HG02623 (cell line): ENCODE measurements around the gene MCL1.

Source experiments
- ATAC-seq: cut with Tn5 transposase; IDR thresholded peaks from one replicate; pipeline ENCODE4 v1.9.1; 2021; ENCODE audit warnings: moderate library complexity; ENCODE audit not compliant: unreplicated experiment

MCL1 gene

GRCh38 chr1:150543500-150544143 is 35.8 kb downstream of the MCL1 start:
- ATAC-seq = no peak

GRCh38 chr1:150537732-150538684 is 41.4 kb downstream of the MCL1 start:
- ATAC-seq = no peak

GRCh38 chr1:150536836-150537731 is 42.3 kb downstream of the MCL1 start:
- ATAC-seq = no peak

GRCh38 chr1:150535511-150536287 is 43.7 kb downstream of the MCL1 start:
- ATAC-seq = no peak

GRCh38 chr1:150534002-150534401 is 45.4 kb downstream of the MCL1 start:
- ATAC-seq = no peak

- ATAC-seq = no peak
Observed at GRCh38 chr1:150532860-150533259, 46.5 kb downstream of the MCL1 start.

- no peak for ATAC-seq
Observed at GRCh38 chr1:150530491-150531159, 48.8 kb downstream of the MCL1 start.

GRCh38 chr1:150529017-150529416 is 50.4 kb downstream of the MCL1 start:
- no peak for ATAC-seq

GRCh38 chr1:150528196-150528595 is 51.2 kb downstream of the MCL1 start:
- ATAC-seq = no peak

- ATAC-seq = no peak
Observed at GRCh38 chr1:150525348-150525747, 54.1 kb downstream of the MCL1 start.
